Measurements from ENCODE around the gene SLITRK2.

Gene SLITRK2

DNA sequence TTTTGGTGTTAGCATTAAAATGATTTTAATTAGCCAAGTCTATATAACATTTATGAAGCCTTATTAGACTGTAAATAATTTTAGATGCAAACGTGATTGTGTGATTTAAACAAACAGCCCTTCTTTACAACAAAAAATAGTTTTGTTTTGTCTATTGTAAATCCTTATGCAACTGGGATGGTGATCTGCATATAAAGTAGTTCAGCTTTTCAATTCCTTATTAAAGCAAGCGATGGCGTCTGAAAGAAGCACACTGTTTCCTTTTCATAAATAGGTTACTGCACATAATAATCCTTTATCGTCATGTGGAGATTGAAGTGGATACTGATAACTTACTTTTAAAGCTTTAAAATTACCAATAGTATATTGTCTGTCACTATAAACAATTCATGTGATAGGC is 8.8 kb downstream of the SLITRK2 start:
- no peak for DNase-seq (ENCODE audit: low read depth)
- no peak overlapping the region for H3K4me3 ChIP-seq (ENCODE audit: low read depth, low read length)
- no peak for TF ChIP-seq CTCF (IDR thresholded peaks at IDR 0.05; ENCODE audit: control insufficient read depth, extremely low read depth, insufficient read depth)

- no peak overlapping the region for H3K4me3 ChIP-seq (ENCODE audit: low read depth, low read length)
- no peak for DNase-seq (ENCODE audit: low read depth)
- TF ChIP-seq CTCF (IDR thresholded peaks at IDR 0.05; ENCODE audit: control insufficient read depth, extremely low read depth, insufficient read depth): no peak
Observed at GRCh38 chrX:145832796-145833195, 15.2 kb downstream of the SLITRK2 start.

- no peak for TF ChIP-seq CTCF (IDR thresholded peaks at IDR 0.05; ENCODE audit: control insufficient read depth, extremely low read depth, insufficient read depth)
- no peak overlapping the region for H3K4me3 ChIP-seq (ENCODE audit: low read depth, low read length)
- DNase-seq (ENCODE audit: low read depth): no peak
Observed at GRCh38 chrX:145840531-145840930, 22.9 kb downstream of the SLITRK2 start.

DNA sequence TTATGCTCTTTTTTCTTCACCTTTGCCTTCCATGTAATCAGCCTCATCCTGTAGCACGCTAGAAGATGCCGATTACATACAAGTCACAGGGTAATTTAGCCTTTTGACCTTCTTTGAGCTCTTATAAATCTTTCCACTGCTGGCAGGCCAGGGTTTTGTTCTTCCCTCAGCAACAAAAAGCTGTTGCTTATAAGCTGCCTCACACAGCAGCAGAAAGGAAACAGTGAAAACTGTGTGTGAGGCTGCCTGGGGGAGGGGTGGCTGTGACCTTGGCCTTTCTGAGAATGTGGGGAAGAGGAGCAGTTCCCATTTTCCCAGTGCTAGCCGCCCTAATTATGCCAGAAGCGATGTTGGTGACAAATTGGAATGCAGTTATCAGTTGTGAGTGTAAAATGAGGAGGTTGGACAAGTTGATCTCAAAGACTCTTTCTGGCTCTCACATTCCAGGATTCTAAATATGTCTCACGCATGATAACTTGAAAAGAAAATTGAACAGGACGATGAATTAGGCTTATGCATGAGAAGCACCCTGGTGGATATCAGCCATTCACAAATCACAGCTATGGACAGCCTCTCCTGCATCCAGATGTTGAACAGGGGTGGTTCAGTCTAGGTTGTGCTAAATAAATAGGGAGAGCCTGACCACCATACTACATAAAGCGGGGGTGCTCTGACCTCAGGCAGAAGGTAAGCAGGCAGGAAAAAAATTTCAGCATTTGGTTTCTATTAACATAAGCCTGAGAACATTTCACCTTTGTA is 25.7 kb downstream of the SLITRK2 start:
- DNase-seq (ENCODE audit: low read depth): no peak
- H3K4me3 ChIP-seq (ENCODE audit: low read depth, low read length): no peak overlapping the region
- no peak for TF ChIP-seq CTCF (IDR thresholded peaks at IDR 0.05; ENCODE audit: control insufficient read depth, extremely low read depth, insufficient read depth)

GRCh38 chrX:145844886-145845285 is 27.3 kb downstream of the SLITRK2 start:
- no peak overlapping the region for H3K4me3 ChIP-seq (ENCODE audit: low read depth, low read length)
- DNase-seq (ENCODE audit: low read depth): no peak
- no peak for TF ChIP-seq CTCF (IDR thresholded peaks at IDR 0.05; ENCODE audit: control insufficient read depth, extremely low read depth, insufficient read depth)

- DNase-seq (ENCODE audit: low read depth): no peak
- no peak for TF ChIP-seq CTCF (IDR thresholded peaks at IDR 0.05; ENCODE audit: control insufficient read depth, extremely low read depth, insufficient read depth)
Observed at GRCh38 chrX:145848448-145848847, 30.8 kb downstream of the SLITRK2 start.

GRCh38 chrX:145848857-145849256 is 31.2 kb downstream of the SLITRK2 start:
- no peak for DNase-seq (ENCODE audit: low read depth)
- no peak overlapping the region for H3K4me3 ChIP-seq (ENCODE audit: low read depth, low read length)
- no peak for TF ChIP-seq CTCF (IDR thresholded peaks at IDR 0.05; ENCODE audit: control insufficient read depth, extremely low read depth, insufficient read depth)

More at GRCh38 chrX:145848448-145848847, 30.8 kb downstream of the SLITRK2 start:
- H3K4me3 ChIP-seq (ENCODE audit: low read depth, low read length): no peak overlapping the region

All from LNCaP clone FGC (cell line).